Activated T-helper 1 cell treated with anti-CD3 and anti-CD28 coated beads, Interleukin-12 subunit alpha, Interleukin-12 subunit beta, Interleukin-2, Interleukin-4 antibody, amounts not matched to agents 30 ng/mL and 10 ng/mL and 1 ng/mL, durations not matched to agents 14 hours and 24 hours and 36 hours (primary cell): ENCODE data around the gene PXMP4. TPM values are rescaled to one million over a fixed set of nuclear protein-coding genes. Genes with fewer than 3 reads are reported as not detected.

Experiments used
- DNase-seq: peaks from one replicate; pipeline ENCODE4 v3.0.0; 2021; ENCODE audit warnings: low spot score
- H3K27ac Mint-ChIP-seq: one replicate; pipeline ENCODE4 v1.8.0; 2021; ENCODE audit warnings: mild to moderate bottlenecking, mixed read lengths
- H3K27me3 Mint-ChIP-seq: one replicate; pipeline ENCODE4 v1.8.0; 2022; ENCODE audit warnings: mild to moderate bottlenecking, moderate library complexity, mixed read lengths; ENCODE audit not compliant: insufficient read depth
- H3K36me3 Mint-ChIP-seq: one replicate; pipeline ENCODE4 v1.8.0; 2021; ENCODE audit warnings: low read depth, mixed read lengths
- H3K4me1 Mint-ChIP-seq: one replicate; pipeline ENCODE4 v1.8.0; 2021; ENCODE audit warnings: low read depth, mixed read lengths
- H3K4me3 Mint-ChIP-seq: one replicate; pipeline ENCODE4 v1.8.0; 2021; ENCODE audit warnings: mild to moderate bottlenecking, moderate library complexity, mixed read lengths
- H3K9me3 Mint-ChIP-seq: one replicate; pipeline ENCODE4 v1.8.0; 2021; ENCODE audit warnings: mixed read lengths
- intact Hi-C: fragments of 100-400 bp; cut with micrococcal nuclease; formaldehyde crosslinking; loops from one replicate; pipeline ENCODE4 v1.15.1; 2024
- total RNA-seq: library from RNA; stranded (reverse); gene quantifications from 2 replicates; pipeline ENCODE4 v1.2.3, GENCODE V29; 2022

PXMP4 gene
- total RNA-seq, 1 donor from 2014 or later, result 7.3 TPM

GRCh38 chr20:33673114-33673409 is 47.0 kb downstream of the PXMP4 start:
- Mint-ChIP-seq H3K36me3 (peaks cover 19% of the 10 kb centered on the region), H3K4me3 (peak overlapping the region; percentile 91), H3K27me3 (no peaks in the 10 kb centered on the region), H3K4me1 (peaks cover 49% of the 10 kb centered on the region), H3K9me3 (no peaks in the 10 kb centered on the region), H3K27ac (peak overlapping the region; percentile 86)
- DNase-seq, result no peak
- intact Hi-C loops, result no loop called here

- Mint-ChIP-seq H3K9me3 (no peaks in the 10 kb centered on the region), H3K4me1 (peaks cover 47% of the 10 kb centered on the region), H3K36me3 (peaks cover 15% of the 10 kb centered on the region), H3K27me3 (no peaks in the 10 kb centered on the region), H3K4me3 (peak overlapping the region; percentile 91), H3K27ac (peak overlapping the region; percentile 86)
- no peak for DNase-seq
- intact Hi-C loops, result no loop called here
Measured at GRCh38 chr20:33672426-33673113, 47.5 kb downstream of the PXMP4 start.

GRCh38 chr20:33671573-33672288 is 48.4 kb downstream of the PXMP4 start:
- Mint-ChIP-seq H3K27ac (no peak overlapping the region), H3K36me3 (peaks cover 10% of the 10 kb centered on the region), H3K4me3 (peak overlapping the region; percentile 91), H3K27me3 (no peaks in the 10 kb centered on the region), H3K4me1 (peaks cover 43% of the 10 kb centered on the region), H3K9me3 (no peaks in the 10 kb centered on the region)
- DNase-seq, result no peak
- intact Hi-C loops, result no loop called here

- Mint-ChIP-seq H3K27me3 (no peaks in the 10 kb centered on the region), H3K4me1 (peaks cover 48% of the 10 kb centered on the region), H3K4me3 (no peak overlapping the region), H3K9me3 (no peaks in the 10 kb centered on the region), H3K36me3 (peaks cover 13% of the 10 kb centered on the region), H3K27ac (no peak overlapping the region)
- DNase-seq, result no peak
- intact Hi-C loops, result no loop called here
Measured at GRCh38 chr20:33670715-33671499, 49.2 kb downstream of the PXMP4 start.

GRCh38 chr20:33669873-33670640 is 50.1 kb downstream of the PXMP4 start:
- Mint-ChIP-seq H3K27ac (peak overlapping the region; percentile 15), H3K9me3 (no peaks in the 10 kb centered on the region), H3K36me3 (peaks cover 8% of the 10 kb centered on the region), H3K4me3 (no peak overlapping the region), H3K27me3 (no peaks in the 10 kb centered on the region), H3K4me1 (peaks cover 50% of the 10 kb centered on the region)
- intact Hi-C loops, result loop anchor here (5.0 to 10.0 kb wide), 3 partner anchors 142 to 442 kb away; partner anchors contain the start of genes CHMP4B and EIF2S2
- DNase-seq, result no peak

- Mint-ChIP-seq H3K4me1 (peaks cover 54% of the 10 kb centered on the region), H3K4me3 (no peak overlapping the region), H3K9me3 (no peaks in the 10 kb centered on the region), H3K36me3 (peaks cover 8% of the 10 kb centered on the region), H3K27ac (no peak overlapping the region), H3K27me3 (no peaks in the 10 kb centered on the region)
- no peak for DNase-seq
- intact Hi-C loops, result loop anchor here (5.0 to 10.0 kb wide), 3 partner anchors 143 to 443 kb away; partner anchors contain the start of genes CHMP4B and EIF2S2
Measured at GRCh38 chr20:33669224-33669623, 50.9 kb downstream of the PXMP4 start.

GRCh38 chr20:33668466-33669155 is 51.5 kb downstream of the PXMP4 start:
- Mint-ChIP-seq H3K4me1 (peaks cover 55% of the 10 kb centered on the region), H3K27me3 (no peaks in the 10 kb centered on the region), H3K27ac (no peak overlapping the region), H3K36me3 (peaks cover 8% of the 10 kb centered on the region), H3K9me3 (no peaks in the 10 kb centered on the region), H3K4me3 (peak overlapping the region; percentile 82)
- intact Hi-C loops, result loop anchor here (1.0 to 10.0 kb wide), 5 partner anchors 63 to 444 kb away; partner anchors contain the start of genes CHMP4B, EIF2S2 and ZNF341
- DNase-seq, result no peak

- H3K4me1 Mint-ChIP-seq, result peaks cover 50% of the 10 kb centered on the region
Measured at GRCh38 chr20:33667676-33668465, 52.2 kb downstream of the PXMP4 start.

GRCh38 chr20:33667245-33667675 is 52.9 kb downstream of the PXMP4 start:
- H3K4me3 Mint-ChIP-seq, result peak overlapping the region; percentile 88
- H3K27me3 Mint-ChIP-seq, result no peaks in the 10 kb centered on the region
- peaks cover 49% of the 10 kb centered on the region for H3K4me1 Mint-ChIP-seq
- DNase-seq, result no peak
- intact Hi-C loops, result loop anchor here (1.0 to 10.0 kb wide), 5 partner anchors 145 to 445 kb away; partner anchors contain the start of genes CDK5RAP1, CHMP4B, EIF2S2 and SNTA1
- H3K27ac Mint-ChIP-seq, result peak overlapping the region; percentile 58
- H3K36me3 Mint-ChIP-seq, result peaks cover 8% of the 10 kb centered on the region
- H3K9me3 Mint-ChIP-seq, result no peaks in the 10 kb centered on the region

More at GRCh38 chr20:33667676-33668465, 52.2 kb downstream of the PXMP4 start:
- intact Hi-C loops, result loop anchor here (1.0 to 10.0 kb wide), 7 partner anchors 63 to 444 kb away; partner anchors contain the start of genes CDK5RAP1, CHMP4B, EIF2S2 and SNTA1
- peak; percentile 77 for DNase-seq
- H3K36me3 Mint-ChIP-seq, result peaks cover 8% of the 10 kb centered on the region
- H3K9me3 Mint-ChIP-seq, result no peaks in the 10 kb centered on the region
- H3K27me3 Mint-ChIP-seq, result no peaks in the 10 kb centered on the region
- H3K27ac Mint-ChIP-seq, result peak overlapping the region; percentile 58
- peak overlapping the region; percentile 82 for H3K4me3 Mint-ChIP-seq

- Mint-ChIP-seq H3K36me3 (peaks cover 8% of the 10 kb centered on the region), H3K4me3 (peak within 1 kb of the TSS; percentile 88), H3K27ac (peak within 1 kb of the TSS; percentile 86), H3K4me1 (peaks cover 43% of the 10 kb centered on the region), H3K9me3 (no peaks in the 10 kb centered on the region), H3K27me3 (no peaks in the 10 kb centered on the region)
- DNase-seq, result peak; percentile 78
- intact Hi-C loops, result loop anchor here (1.0 to 10.0 kb wide), 10 partner anchors 8 to 446 kb away; partner anchors contain the start of genes CBFA2T2, CDK5RAP1, CHMP4B and E2F1
Measured at GRCh38 chr20:33666293-33667244, 53.5 kb downstream of the PXMP4 start, which contains the start of gene ACTL10. ACTL10 (plus strand) TSS chr20:33666943; CDS start chr20:33667498, 555 bp downstream.
